Transverse colon (tissue), 4 donors: ENCODE measurements around the gene ICAM3.

ENCODE experiments used
- CTCF ChIP-seq, 5 experiments: fragments of 200-600 bp in 3 of 5; fragments of 450-650 bp in 2 of 5; sonication (generic) in 3 of 5; IDR thresholded peaks; 1 replicate in 2 of 5; 2 replicates in 3 of 5; pipeline ENCODE4 v1.5.1; 2016 to 2017; ENCODE audit warnings: antibody characterized with exemption in 5 of 5, inconsistent platforms in 3 of 5, mild to moderate bottlenecking in 2 of 5, moderate library complexity in 1 of 5
- EP300 ChIP-seq: sonication (generic); formaldehyde crosslinking; IDR thresholded peaks from one replicate; pipeline ENCODE4 v1.6.1; 2017; ENCODE audit warnings: antibody characterized with exemption, low read depth
- POLR2A ChIP-seq: fragments of 450-650 bp; IDR thresholded peaks from one replicate; pipeline ENCODE4 v1.6.1; 2016; ENCODE audit warnings: antibody characterized with exemption, mild to moderate bottlenecking, moderate library complexity
- POLR2AphosphoS5 ChIP-seq, 3 donors: sonication (generic); formaldehyde crosslinking; IDR thresholded peaks; one replicate each; pipeline ENCODE4 v1.6.1; 2016; ENCODE audit warnings: antibody characterized with exemption in 3 of 3

GRCh38 chr19:10379880-10380312 lies 40.5 kb upstream of the ICAM3 start:
- TF ChIP-seq POLR2A = no peak
- TF ChIP-seq CTCF (IDR thresholded peaks at IDR 0.05) = no peak
- TF ChIP-seq POLR2AphosphoS5 (IDR thresholded peaks at IDR 0.05) = no peak
- TF ChIP-seq EP300 = no peak
